ENCODE results near the gene JAZF1. TPM values are rescaled to one million over a fixed set of nuclear protein-coding genes. Genes with fewer than 3 reads are reported as not detected.

Gene JAZF1
- total and polyA plus RNA-seq, 2 of the 4 experiments (the other 2 are of a cell fraction), result 8.4 to 10.5 TPM

DNA sequence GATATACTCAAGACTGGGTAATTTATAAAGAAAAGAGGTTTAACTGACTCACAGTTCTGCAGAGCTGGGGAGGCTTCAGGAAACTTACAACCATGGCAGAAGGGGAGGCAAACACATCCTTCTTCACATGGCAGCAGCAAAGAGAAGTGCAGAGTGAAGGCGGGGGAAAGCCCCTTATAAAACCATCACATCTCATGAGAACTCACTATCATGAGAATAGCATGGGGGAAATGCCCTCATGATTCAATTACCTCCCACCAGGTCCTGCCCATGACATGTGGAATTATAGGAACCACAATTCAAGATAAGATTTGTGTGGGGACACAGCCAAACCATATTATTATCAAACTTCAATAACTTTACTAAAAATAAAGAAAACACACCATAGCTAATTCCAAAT lies 30.4 kb upstream of the JAZF1 start:
- Histone ChIP-seq H2BK5ac (ENCODE audit: low read depth, low read length, poor library complexity, severe bottlenecking) (no peak overlapping the region), H2AFZ (replicated peaks; ENCODE audit: low read length, poor library complexity) (no peak overlapping the region), H3K9ac (ENCODE audit: low read depth, low read length) (no peak overlapping the region), H2BK15ac (ENCODE audit: low read depth, low read length) (no peak overlapping the region), H3K14ac (replicated peaks; ENCODE audit: low read depth, low read length) (no peak overlapping the region), H4K91ac (ENCODE audit: insufficient read depth, low read depth, low read length) (no peak overlapping the region), H3K4me1 (ENCODE audit: control insufficient read depth, insufficient read depth, low read length) (no peaks in the 10 kb centered on the region), H3K4me3 (ENCODE audit: insufficient read depth, low read depth, low read length) (no peak overlapping the region), H3K56ac (ENCODE audit: extremely low read depth, insufficient read depth, low read length) (no peak overlapping the region), H3K4me2 (ENCODE audit: low read depth, low read length) (no peak overlapping the region), H4K8ac (ENCODE audit: low read depth in 2 of 2, low read length in 2 of 2) (no peak overlapping the region), H2BK120ac (ENCODE audit: low read depth, low read length) (no peak overlapping the region), H3K9me1 (ENCODE audit: insufficient read depth, low read length) (no peaks in the 10 kb centered on the region), H3K18ac (ENCODE audit: low read depth, low read length) (no peak overlapping the region), H2AK9ac (replicated peaks; ENCODE audit: low read depth, low read length, poor library complexity) (no peak overlapping the region), H3K23ac (ENCODE audit: low read depth, low read length) (no peak overlapping the region), H3K4ac (ENCODE audit: low read depth, low read length) (no peak overlapping the region), H4K5ac (ENCODE audit: low read depth, low read length) (no peak overlapping the region), H3K27me3 (ENCODE audit: control insufficient read depth, insufficient read depth, low read length) (no peaks in the 10 kb centered on the region; the same call in 1 of the 2 replicates), H3K79me1 (ENCODE audit: low read depth in 1 of 2, low read length in 2 of 2) (no peaks in the 10 kb centered on the region), H2AK5ac (ENCODE audit: low read depth, low read length) (no peak overlapping the region), H3K36me3 (ENCODE audit: control insufficient read depth, insufficient read depth, low read length) (no peaks in the 10 kb centered on the region), H3K27ac (ENCODE audit: insufficient read depth, low read length) (no peak overlapping the region), H3K9me3 (ENCODE audit: control insufficient read depth, insufficient read depth, low read length) (no peaks in the 10 kb centered on the region), H4K20me1 (ENCODE audit: insufficient read depth, low read length) (no peaks in the 10 kb centered on the region), H2BK20ac (ENCODE audit: low read depth, low read length) (no peak overlapping the region)
- CTCF ChIA-PET, result interaction anchor here (0.5 kb wide), 1 partner anchor 146 kb away, joined by 3 read pairs; no protein-coding TSS in a partner anchor
- POLR2A ChIA-PET (ENCODE audit: unreplicated experiment), result no interaction called here
- ATAC-seq (ENCODE audit: low read depth) (no peak), DNase-seq (no peak)
- BruUV-seq (replicated peaks), result no TSS peak
- dilution Hi-C loops (cut with HindIII; ENCODE audit: low sequenced_read_pairs, unreplicated experiment), result no loop called here
- in situ Hi-C loops (cut with MboI; ENCODE audit: low sequenced_read_pairs), result no loop called here
- TF ChIP-seq, protein P1, sequence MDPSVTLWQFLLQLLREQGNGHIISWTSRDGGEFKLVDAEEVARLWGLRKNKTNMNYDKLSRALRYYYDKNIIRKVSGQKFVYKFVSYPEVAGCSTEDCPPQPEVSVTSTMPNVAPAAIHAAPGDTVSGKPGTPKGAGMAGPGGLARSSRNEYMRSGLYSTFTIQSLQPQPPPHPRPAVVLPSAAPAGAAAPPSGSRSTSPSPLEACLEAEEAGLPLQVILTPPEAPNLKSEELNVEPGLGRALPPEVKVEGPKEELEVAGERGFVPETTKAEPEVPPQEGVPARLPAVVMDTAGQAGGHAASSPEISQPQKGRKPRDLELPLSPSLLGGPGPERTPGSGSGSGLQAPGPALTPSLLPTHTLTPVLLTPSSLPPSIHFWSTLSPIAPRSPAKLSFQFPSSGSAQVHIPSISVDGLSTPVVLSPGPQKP (IDR thresholded peaks at IDR 0.05; ENCODE audit: borderline replicate concordance, low read depth, low read length), result no peak
- TF ChIP-seq MXI1 (IDR thresholded peaks at IDR 0.05; ENCODE audit: borderline replicate concordance, low read depth, low read length), result no peak
- no peak for TF ChIP-seq RAD21 (IDR thresholded peaks at IDR 0.05; ENCODE audit: low read length)
- TF ChIP-seq RCOR1 (IDR thresholded peaks at IDR 0.05; ENCODE audit: insufficient replicate concordance, low read length), result no peak
- no peak for TF ChIP-seq CHD1 (IDR thresholded peaks at IDR 0.05; ENCODE audit: low read depth, low read length)
- no peak for TF ChIP-seq MAZ (IDR thresholded peaks at IDR 0.05; ENCODE audit: borderline replicate concordance, low read depth, low read length)
- no peak for TF ChIP-seq CEBPB (IDR thresholded peaks at IDR 0.05; ENCODE audit: low read depth, low read length)
- TF ChIP-seq NFE2L2 (IDR thresholded peaks at IDR 0.05; ENCODE audit: low read depth, low read length), result no peak
- no peak for TF ChIP-seq MAFK (IDR thresholded peaks at IDR 0.05; ENCODE audit: low read depth, low read length)
- intact Hi-C loops (cut with micrococcal nuclease), result no loop called here
- WGBS, 2 experiments (ENCODE audit: extremely low coverage in 2 of 2, insufficient read length in 1 of 2), result no CpG with 5 or more reads among the region's 1 CpG

Data from IMR-90 (cell line).